ENCODE results near the gene MOV10L1.

Gene MOV10L1

DNA sequence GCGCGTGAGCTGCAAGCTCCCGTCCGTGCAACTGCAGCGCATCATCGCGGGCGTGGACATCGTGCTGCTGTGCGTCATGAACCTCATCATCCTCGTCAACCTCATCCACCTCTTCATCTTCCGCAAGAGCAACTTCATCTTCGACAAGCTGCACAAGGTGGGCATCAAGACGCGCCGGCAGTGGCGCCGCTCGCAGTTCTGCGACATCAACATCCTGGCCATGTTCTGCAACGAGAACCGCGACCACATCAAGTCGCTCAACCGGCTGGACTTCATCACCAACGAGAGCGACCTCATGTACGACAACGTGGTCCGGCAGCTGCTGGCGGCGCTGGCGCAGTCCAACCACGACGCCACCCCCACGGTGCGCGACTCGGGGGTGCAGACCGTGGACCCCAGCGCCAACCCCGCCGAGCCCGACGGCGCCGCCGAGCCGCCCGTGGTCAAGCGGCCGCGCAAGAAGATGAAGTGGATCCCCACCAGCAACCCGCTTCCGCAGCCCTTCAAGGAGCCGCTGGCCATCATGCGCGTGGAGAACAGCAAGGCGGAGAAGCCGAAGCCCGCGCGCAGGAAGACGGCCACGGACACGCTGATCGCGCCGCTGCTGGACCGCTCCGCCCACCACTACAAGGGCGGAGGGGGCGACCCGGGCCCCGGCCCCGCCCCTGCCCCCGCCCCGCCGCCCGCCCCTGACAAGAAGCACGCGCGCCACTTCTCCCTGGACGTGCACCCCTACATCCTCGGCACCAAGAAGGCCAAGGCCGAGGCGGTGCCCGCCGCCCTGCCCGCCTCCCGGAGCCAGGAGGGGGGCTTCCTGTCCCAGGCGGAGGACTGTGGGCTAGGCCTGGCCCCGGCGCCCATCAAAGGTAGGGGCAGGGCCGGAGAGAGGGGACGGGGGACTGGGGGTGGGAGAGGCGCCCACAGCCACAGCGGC lies 88.0 kb downstream of the MOV10L1 start:
- Mint-ChIP-seq H3K9me3 (no peaks in the 10 kb centered on the region), H3K4me1 (peaks cover 4% of the 10 kb centered on the region), H3K27me3 (peaks cover 63% of the 10 kb centered on the region), H3K4me3 (no peak overlapping the region), H3K27ac (no peak overlapping the region), H3K36me3 (no peaks in the 10 kb centered on the region)
- no peak for DNase-seq
- CTCF ChIA-PET, result no interaction called here

DNA sequence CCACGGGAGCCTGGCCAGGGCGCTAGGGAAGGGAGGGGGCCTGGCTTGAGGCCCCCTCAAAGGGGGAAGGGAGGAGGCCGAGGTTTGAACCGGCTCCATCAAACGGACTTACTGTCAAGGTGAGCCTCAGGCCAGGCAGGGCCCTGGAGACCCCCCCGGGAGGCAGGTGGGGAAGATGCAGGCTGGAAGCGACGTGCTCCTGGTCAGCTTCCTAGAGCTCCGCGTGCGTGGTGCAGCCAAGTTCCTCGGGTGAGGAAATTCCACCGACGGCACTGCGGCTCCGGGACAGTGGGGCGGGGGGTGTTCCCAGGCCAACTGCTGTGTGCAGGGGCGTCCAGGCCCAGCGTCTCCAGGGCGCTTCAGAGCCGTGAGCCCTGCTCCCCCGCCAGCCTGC lies 88.7 kb downstream of the MOV10L1 start:
- Mint-ChIP-seq H3K27me3 (peaks cover 61% of the 10 kb centered on the region), H3K4me1 (peaks cover 4% of the 10 kb centered on the region), H3K36me3 (no peaks in the 10 kb centered on the region), H3K4me3 (no peak overlapping the region), H3K9me3 (no peaks in the 10 kb centered on the region), H3K27ac (no peak overlapping the region)
- CTCF ChIA-PET, result no interaction called here
- DNase-seq, result no peak

- Mint-ChIP-seq H3K4me3 (no peak overlapping the region), H3K4me1 (peaks cover 4% of the 10 kb centered on the region), H3K36me3 (no peaks in the 10 kb centered on the region), H3K27me3 (peaks cover 59% of the 10 kb centered on the region), H3K27ac (no peak overlapping the region), H3K9me3 (no peaks in the 10 kb centered on the region)
- no peak for DNase-seq
- CTCF ChIA-PET, result no interaction called here
These were observed 89.4 kb downstream of the MOV10L1 start for GRCh38 chr22:50178871-50179869.

- peaks cover 55% of the 10 kb centered on the region for H3K27me3 Mint-ChIP-seq
- peaks cover 8% of the 10 kb centered on the region for H3K4me1 Mint-ChIP-seq
- no peak for DNase-seq
- CTCF ChIA-PET, result no interaction called here
- no peaks in the 10 kb centered on the region for H3K36me3 Mint-ChIP-seq
- no peak overlapping the region for H3K27ac Mint-ChIP-seq
- H3K4me3 Mint-ChIP-seq, result no peak overlapping the region
- H3K9me3 Mint-ChIP-seq, result no peaks in the 10 kb centered on the region
These were observed 90.3 kb downstream of the MOV10L1 start for GRCh38 chr22:50179937-50180726.

GRCh38 chr22:50180727-50181521 lies 91.1 kb downstream of the MOV10L1 start:
- no peaks in the 10 kb centered on the region for H3K36me3 Mint-ChIP-seq
- no peak overlapping the region for H3K27ac Mint-ChIP-seq
- H3K4me1 Mint-ChIP-seq, result peaks cover 10% of the 10 kb centered on the region
- DNase-seq, result no peak
- H3K27me3 Mint-ChIP-seq, result peaks cover 52% of the 10 kb centered on the region
- no peak overlapping the region for H3K4me3 Mint-ChIP-seq
- CTCF ChIA-PET, result no interaction called here
- H3K9me3 Mint-ChIP-seq, result no peaks in the 10 kb centered on the region

DNA sequence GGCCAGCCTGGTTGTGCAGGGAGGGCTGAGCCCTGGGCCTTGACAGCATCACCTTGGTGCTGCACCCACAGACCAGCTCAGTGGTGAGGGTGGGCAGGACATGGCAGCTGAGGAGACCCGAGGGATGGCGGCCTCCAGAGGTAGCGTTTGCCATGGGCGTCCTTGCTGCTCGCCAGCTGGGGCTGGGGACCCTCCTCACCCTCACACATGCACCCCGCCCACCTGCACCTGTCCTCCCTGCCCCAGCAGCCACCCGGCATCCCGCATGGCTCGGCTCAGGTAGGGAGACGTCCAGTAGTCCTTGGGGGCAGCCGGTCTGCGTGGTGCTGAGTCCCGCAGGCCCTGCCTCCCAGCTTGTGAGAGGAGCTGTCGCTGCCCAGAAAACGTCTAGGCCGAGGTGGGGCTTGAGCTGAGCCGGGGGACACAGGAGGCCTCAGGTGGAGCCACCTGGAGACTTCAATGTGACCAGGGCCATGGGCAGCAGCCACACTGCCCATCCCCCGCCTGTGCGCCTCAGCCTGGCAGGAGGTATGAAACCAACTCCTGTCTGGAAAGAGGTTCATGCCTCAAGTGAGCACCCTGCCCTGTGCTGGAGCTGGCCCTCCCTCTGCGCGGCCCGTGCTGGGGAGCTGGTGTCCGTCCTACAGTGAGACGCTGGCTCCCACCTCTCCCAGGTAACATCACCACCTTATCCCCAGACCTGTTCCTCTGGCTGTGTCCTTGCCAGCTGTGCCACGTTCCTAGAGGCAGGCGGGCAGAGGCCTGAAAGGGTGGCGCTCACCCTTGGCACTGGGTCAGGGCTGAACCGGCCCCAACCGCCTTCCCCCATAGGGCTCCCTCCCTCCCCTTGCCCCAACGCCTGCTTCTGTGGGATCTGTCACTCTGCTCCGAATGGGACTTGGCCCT lies 92.6 kb downstream of the MOV10L1 start:
- Mint-ChIP-seq H3K27me3 (peaks cover 39% of the 10 kb centered on the region), H3K9me3 (no peaks in the 10 kb centered on the region), H3K4me3 (no peak overlapping the region), H3K4me1 (peaks cover 17% of the 10 kb centered on the region), H3K36me3 (peaks cover 4% of the 10 kb centered on the region), H3K27ac (no peak overlapping the region)
- no peak for DNase-seq
- CTCF ChIA-PET, result no interaction called here

DNA sequence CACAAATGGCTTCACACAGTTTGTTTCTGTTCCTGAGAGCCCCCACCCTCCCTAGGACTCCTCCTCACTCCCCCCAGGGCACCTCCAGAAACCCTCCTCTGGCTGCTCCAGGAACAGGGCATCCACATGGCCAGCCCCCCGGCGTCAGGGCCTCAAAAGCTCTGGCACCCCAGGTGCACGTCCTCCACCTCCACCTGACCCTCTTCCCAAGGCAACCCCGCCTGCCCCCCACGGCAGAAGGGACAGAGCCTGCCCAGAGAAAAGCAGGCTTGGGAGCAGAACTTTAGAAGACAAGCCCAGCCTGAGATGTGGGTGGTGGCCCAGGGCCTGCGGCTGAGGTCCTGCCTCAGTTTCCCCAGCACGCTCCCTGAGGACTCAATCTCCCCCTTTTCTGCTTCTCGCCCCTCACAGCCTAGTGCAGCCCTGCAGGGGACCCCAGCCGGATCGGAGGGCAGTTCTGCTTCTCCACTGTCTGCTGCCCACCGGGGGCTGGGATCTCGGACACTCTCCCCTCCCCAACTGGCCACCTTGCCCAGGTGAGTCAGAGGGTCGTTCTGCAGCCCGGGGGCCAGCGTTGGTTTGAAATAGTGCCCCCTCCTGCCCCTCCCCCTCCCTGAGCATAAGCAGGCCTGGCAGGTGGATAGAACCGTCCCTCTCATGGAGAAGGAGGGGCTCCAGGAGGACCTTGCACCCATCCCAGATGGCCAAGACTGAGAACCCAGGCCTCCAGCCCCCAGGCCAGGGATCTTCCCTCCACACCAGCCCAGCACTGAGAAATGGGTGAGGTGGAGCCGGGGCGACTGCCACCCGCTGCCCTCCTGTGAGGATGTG lies 93.5 kb downstream of the MOV10L1 start:
- Mint-ChIP-seq H3K36me3 (peaks cover 7% of the 10 kb centered on the region), H3K27ac (no peak overlapping the region), H3K9me3 (no peaks in the 10 kb centered on the region), H3K4me1 (peaks cover 23% of the 10 kb centered on the region), H3K27me3 (peaks cover 34% of the 10 kb centered on the region), H3K4me3 (peak overlapping the region; percentile 23)
- CTCF ChIA-PET, result no interaction called here
- no peak for DNase-seq

DNA sequence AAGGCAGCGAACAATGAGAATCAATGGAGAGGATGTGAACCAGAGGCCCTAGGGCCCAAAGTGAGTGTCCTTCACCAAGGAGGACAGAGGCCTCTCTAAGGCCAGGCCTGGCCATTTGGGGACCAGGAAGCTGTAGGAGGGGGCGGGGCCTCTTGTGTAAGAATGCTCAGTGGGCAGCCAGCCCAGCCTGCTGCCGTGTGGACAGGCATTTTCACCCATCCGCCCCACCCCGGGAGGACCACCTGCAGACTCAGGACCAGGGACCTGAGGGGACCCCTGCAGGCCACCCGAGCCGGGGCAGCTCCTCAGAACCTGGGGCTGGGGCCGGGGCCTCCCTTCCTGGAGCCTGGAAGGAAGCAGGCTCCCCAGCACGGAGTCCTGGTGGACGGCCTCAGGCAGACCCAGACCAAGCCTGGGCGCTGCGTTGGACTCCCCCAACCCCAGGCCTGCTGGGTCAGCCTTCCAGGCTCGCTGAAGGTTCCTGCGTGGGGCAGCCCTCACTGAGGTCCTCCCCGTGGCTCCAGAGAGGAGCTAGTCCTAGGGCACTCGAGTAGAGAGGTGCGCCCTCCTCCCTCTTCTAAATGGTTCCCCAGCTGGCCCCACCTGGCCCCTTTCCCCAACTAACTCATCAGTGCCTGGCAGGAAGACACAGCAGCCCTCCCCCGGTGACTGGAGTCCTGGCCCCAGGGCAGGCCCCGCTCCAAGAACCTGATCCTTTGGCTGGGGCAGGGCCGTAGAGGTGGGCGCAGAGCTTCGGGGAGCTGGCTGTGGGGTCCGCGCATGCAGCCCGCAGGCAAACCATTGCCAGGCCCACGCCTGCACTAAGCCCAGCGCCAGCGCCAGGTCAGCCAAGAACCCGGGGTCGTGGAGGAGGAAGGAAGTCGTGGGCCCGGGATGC lies 94.4 kb downstream of the MOV10L1 start:
- peaks cover 7% of the 10 kb centered on the region for H3K36me3 Mint-ChIP-seq
- no peak for DNase-seq
- H3K27me3 Mint-ChIP-seq, result peaks cover 25% of the 10 kb centered on the region
- H3K27ac Mint-ChIP-seq, result no peak overlapping the region
- H3K4me3 Mint-ChIP-seq, result peak overlapping the region; percentile 62
- CTCF ChIA-PET, result no interaction called here
- H3K4me1 Mint-ChIP-seq, result peaks cover 32% of the 10 kb centered on the region
- no peaks in the 10 kb centered on the region for H3K9me3 Mint-ChIP-seq

DNA sequence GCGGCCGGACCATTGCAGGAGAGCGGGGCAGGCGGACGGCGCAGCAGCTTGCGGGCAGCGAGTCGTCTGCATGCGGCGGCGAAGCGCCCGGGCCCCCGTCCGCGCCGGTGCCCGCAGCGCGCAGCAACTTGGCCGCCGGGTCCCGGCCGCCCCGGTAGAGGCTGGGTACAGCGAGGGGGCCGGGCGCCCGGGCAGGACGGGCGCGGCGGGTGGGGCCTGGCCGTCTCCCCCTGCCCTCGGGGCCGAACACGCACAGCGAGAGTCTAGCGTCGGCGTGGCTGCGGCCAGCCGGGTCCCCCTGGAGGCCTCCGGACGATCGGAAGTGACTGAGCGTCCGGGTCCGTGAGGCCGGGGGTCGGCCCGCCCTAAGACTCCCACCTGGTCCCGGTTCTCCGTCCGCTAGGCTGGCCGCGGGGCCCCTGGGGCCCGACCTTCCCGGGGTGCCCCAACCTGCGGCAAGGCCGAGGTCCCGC lies 95.1 kb downstream of the MOV10L1 start:
- Mint-ChIP-seq H3K36me3 (peaks cover 9% of the 10 kb centered on the region), H3K4me3 (no peak overlapping the region), H3K27ac (no peak overlapping the region), H3K4me1 (peaks cover 34% of the 10 kb centered on the region), H3K27me3 (peaks cover 24% of the 10 kb centered on the region), H3K9me3 (no peaks in the 10 kb centered on the region)
- CTCF ChIA-PET, result no interaction called here
- DNase-seq, result no peak

DNA sequence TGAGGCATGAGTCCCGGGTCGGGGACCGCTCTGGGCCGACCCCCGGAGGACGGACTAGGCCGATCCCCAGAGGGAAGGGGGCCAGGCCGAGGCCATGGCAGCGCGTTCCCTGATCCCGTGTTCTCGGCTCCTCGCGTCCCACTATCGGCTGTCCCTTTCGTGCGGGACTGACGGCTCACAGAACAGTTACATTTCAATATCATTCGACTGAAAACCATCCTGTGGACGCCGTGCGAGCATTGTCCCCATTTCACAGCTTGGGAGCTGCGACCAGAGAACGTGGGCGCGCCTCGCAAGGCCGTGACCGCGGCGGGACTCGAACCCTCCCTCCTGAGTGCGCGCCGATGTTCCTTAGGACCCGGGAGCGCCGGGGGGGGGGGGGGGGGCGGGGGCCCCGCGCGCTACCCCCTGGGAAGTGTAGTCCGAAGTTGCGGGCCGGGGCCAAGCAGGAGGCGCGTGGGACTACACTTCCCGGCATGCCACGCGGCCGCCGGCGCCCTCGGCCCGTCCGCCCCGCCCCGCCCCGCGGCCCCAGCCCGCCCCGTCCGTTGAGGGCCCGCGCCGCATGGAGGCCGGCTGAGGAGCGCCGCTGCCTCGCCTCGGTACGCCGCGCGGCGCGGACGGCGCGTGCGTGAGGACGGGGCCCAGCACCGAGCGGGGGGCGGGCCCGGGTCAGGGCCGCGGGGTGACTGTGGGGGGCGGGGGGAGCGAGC lies 95.7 kb downstream of the MOV10L1 start, which contains the start of gene TRABD:
TSS of gene TRABD (plus strand) at position 539 of the 713 bp plus-strand sequence. CDS start 7,148 bp downstream, outside the sequence.
- Mint-ChIP-seq H3K36me3 (peaks cover 9% of the 10 kb centered on the region), H3K4me1 (peaks cover 36% of the 10 kb centered on the region), H3K27ac (peak within 1 kb of the TSS; percentile 90), H3K4me3 (peak within 1 kb of the TSS; percentile 90), H3K27me3 (peaks cover 20% of the 10 kb centered on the region), H3K9me3 (no peaks in the 10 kb centered on the region)
- CTCF ChIA-PET, result no interaction called here
- peak; percentile 91 for DNase-seq

Measured in activated naive CD4-positive, alpha-beta T cell treated with anti-CD3 and anti-CD28 coated beads, Interleukin-2, amount 10 ng/mL, durations not matched to agents 7 days and 5 days (primary cell).